Neural cell (in vitro differentiated cells): Measurements from ENCODE around the gene GPRC5B. TPM values are rescaled to one million over a fixed set of nuclear protein-coding genes. Genes with fewer than 3 reads are reported as not detected.

Experiments used
- H2AFZ ChIP-seq: fragments of 200-600, 300-800 bp; sonication (generic), shearing (Covaris generic); 2 replicates; pipeline ENCODE4 v1.6.0; 2014; ENCODE audit warnings: low read depth, mild to moderate bottlenecking, antibody characterized with exemption, low read length, moderate library complexity
- H3F3A ChIP-seq: fragments of 200-600 bp; shearing (Covaris generic); 2 replicates; pipeline ENCODE4 v1.6.1; 2016; ENCODE audit warnings: mild to moderate bottlenecking, moderate library complexity, mixed read lengths, antibody characterized with exemption, low read length; ENCODE audit not compliant: insufficient read depth, poor library complexity, severe bottlenecking
- H3K27ac ChIP-seq: fragments of 200-600, 300-800 bp; sonication (generic), shearing (Covaris generic); 2 replicates; pipeline ENCODE4 v1.5.1; 2014; ENCODE audit warnings: mild to moderate bottlenecking, low read length, moderate library complexity
- H3K27me3 ChIP-seq: fragments of 300-800, 200-600 bp; sonication (generic), shearing (Covaris generic); 2 replicates; pipeline ENCODE4 v1.6.0; 2014; ENCODE audit warnings: mild to moderate bottlenecking, low read depth, low read length, moderate library complexity; ENCODE audit not compliant: insufficient read depth
- H3K36me3 ChIP-seq: fragments of 300-800, 200-600 bp; sonication (generic), shearing (Covaris generic); 2 replicates; pipeline ENCODE4 v1.5.1; 2014; ENCODE audit warnings: mild to moderate bottlenecking, antibody characterized with exemption, low read length, moderate library complexity; ENCODE audit not compliant: insufficient read depth
- H3K4me2 ChIP-seq: fragments of 300-800, 200-600 bp; sonication (generic), shearing (Covaris generic); 2 replicates; pipeline ENCODE4 v1.6.0; 2014; ENCODE audit warnings: mild to moderate bottlenecking, low read length
- H3K4me3 ChIP-seq: fragments of 300-800, 200-600 bp; sonication (generic), shearing (Covaris generic); 2 replicates; pipeline ENCODE4 v1.5.1; 2014; ENCODE audit warnings: mild to moderate bottlenecking, low read length, moderate library complexity
- H3K79me2 ChIP-seq: fragments of 200-600 bp; shearing (Covaris generic); replicated peaks from 2 replicates; pipeline ENCODE4 v1.6.0; 2014; ENCODE audit warnings: mild to moderate bottlenecking, low read length, moderate library complexity; ENCODE audit not compliant: insufficient read depth
- H3K9ac ChIP-seq: fragments of 300-800, 200-600 bp; sonication (generic), shearing (Covaris generic); 2 replicates; pipeline ENCODE4 v1.6.1; 2016; ENCODE audit warnings: mild to moderate bottlenecking, low read length, mixed read lengths
- H3K9me2 ChIP-seq: fragments of 200-600 bp; shearing (Covaris generic); 2 replicates; pipeline ENCODE4 v1.6.1; 2016; ENCODE audit warnings: mild to moderate bottlenecking, low read length, mixed read lengths; ENCODE audit not compliant: insufficient read depth
- H3K9me3 ChIP-seq: fragments of 200-600, 300-800 bp; sonication (generic), shearing (Covaris generic); 2 replicates; pipeline ENCODE4 v1.6.1; 2016; ENCODE audit warnings: mild to moderate bottlenecking, mixed run types, low read length, moderate library complexity, mixed read lengths
- H4K20me1 ChIP-seq: fragments of 200-600 bp; shearing (Covaris generic); 2 replicates; pipeline ENCODE4 v1.6.1; 2016; ENCODE audit warnings: mild to moderate bottlenecking, mixed run types; ENCODE audit not compliant: insufficient read depth
- EP300 ChIP-seq: fragments of 450-650 bp; conservative IDR thresholded peaks from 2 replicates; pipeline ENCODE4 v1.6.1; 2014; ENCODE audit warnings: antibody characterized with exemption, mild to moderate bottlenecking, moderate library complexity; ENCODE audit not compliant: poor library complexity, severe bottlenecking
- EZH2 ChIP-seq: fragments of 200-600, 300-800 bp; shearing (Covaris generic), sonication (generic); IDR thresholded peaks from 2 replicates; pipeline ENCODE4 v1.6.1; 2014; ENCODE audit warnings: antibody characterized with exemption, low read length, borderline replicate concordance, mild to moderate bottlenecking; ENCODE audit not compliant: insufficient read depth, poor library complexity, severe bottlenecking
- MXI1 ChIP-seq: fragments of 450-650 bp; conservative IDR thresholded peaks from 2 replicates; pipeline ENCODE4 v1.6.1; 2014; ENCODE audit warnings: antibody characterized with exemption, mild to moderate bottlenecking; ENCODE audit not compliant: poor library complexity, severe bottlenecking
- POLR2AphosphoS5 ChIP-seq: IDR thresholded peaks from 2 replicates; pipeline ENCODE4 v1.6.1; 2012
- RAD21 ChIP-seq: fragments of 450-650 bp; conservative IDR thresholded peaks from 2 replicates; pipeline ENCODE4 v1.6.1; 2014; ENCODE audit warnings: antibody characterized with exemption, mild to moderate bottlenecking, moderate library complexity
- SMC3 ChIP-seq: fragments of 450-650 bp; conservative IDR thresholded peaks from 2 replicates; pipeline ENCODE4 v1.6.1; 2014; ENCODE audit warnings: antibody characterized with exemption, mild to moderate bottlenecking, moderate library complexity; ENCODE audit not compliant: poor library complexity
- TAF1 ChIP-seq: IDR thresholded peaks from 2 replicates; pipeline ENCODE4 v1.6.1; 2012; ENCODE audit warnings: low read depth
- polyA plus RNA-seq: library from polyadenylated mRNA; depleted of rRNA; stranded (reverse); fragments of >200 nt; gene quantifications from 2 replicates; pipeline ENCODE4 v1.2.3, GENCODE V29; 2014
- TF ChIP-seq, protein P1 (sequence below): fragments of 450-650 bp; IDR thresholded peaks from 2 replicates; pipeline ENCODE4 v1.5.1; 2014; ENCODE audit warnings: antibody characterized with exemption, mild to moderate bottlenecking, moderate library complexity; ENCODE audit not compliant: poor library complexity, severe bottlenecking
- TF ChIP-seq, protein P2 (sequence below): IDR thresholded peaks from 2 replicates; pipeline ENCODE4 v1.6.1; 2012; ENCODE audit warnings: borderline replicate concordance

The GPRC5B gene
- polyA plus RNA-seq, 1 donor from 2014 or later, result 25.4 TPM

DNA sequence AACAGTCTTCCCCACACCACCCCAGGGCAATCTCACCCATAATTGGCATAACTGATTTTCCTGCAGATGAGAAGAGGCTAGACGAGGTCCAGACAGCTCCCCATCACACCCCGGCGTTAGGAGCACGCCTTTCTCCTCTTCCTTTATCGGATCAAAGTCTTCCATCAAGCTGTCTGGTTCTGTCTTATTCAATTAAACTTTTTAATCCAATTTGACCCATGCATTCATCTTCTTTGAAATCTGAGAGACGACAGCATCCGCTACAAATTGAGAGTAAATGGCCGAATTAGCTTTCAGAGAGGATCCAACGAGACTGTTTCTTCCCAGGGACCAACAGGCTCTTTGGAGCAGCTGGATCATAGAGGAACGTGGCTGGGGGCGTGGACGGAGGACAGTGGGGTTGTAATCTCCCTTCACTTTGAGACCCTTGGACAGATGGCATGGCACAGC lies 44.4 kb upstream of the GPRC5B start:
- Histone ChIP-seq H3K27me3 (no peaks in the 10 kb centered on the region), H3F3A (no peaks in the 10 kb centered on the region), H3K36me3 (no peaks in the 10 kb centered on the region), H3K9me2 (no peaks in the 10 kb centered on the region), H4K20me1 (no peaks in the 10 kb centered on the region), H3K9ac (no peak overlapping the region), H3K79me2 (no peaks in the 10 kb centered on the region), H3K27ac (no peak overlapping the region), H3K4me2 (no peak overlapping the region), H3K9me3 (no peaks in the 10 kb centered on the region), H2AFZ (no peak overlapping the region), H3K4me3 (no peak overlapping the region)
- TF ChIP-seq, protein P1, sequence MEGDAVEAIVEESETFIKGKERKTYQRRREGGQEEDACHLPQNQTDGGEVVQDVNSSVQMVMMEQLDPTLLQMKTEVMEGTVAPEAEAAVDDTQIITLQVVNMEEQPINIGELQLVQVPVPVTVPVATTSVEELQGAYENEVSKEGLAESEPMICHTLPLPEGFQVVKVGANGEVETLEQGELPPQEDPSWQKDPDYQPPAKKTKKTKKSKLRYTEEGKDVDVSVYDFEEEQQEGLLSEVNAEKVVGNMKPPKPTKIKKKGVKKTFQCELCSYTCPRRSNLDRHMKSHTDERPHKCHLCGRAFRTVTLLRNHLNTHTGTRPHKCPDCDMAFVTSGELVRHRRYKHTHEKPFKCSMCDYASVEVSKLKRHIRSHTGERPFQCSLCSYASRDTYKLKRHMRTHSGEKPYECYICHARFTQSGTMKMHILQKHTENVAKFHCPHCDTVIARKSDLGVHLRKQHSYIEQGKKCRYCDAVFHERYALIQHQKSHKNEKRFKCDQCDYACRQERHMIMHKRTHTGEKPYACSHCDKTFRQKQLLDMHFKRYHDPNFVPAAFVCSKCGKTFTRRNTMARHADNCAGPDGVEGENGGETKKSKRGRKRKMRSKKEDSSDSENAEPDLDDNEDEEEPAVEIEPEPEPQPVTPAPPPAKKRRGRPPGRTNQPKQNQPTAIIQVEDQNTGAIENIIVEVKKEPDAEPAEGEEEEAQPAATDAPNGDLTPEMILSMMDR, result no peak
- TF ChIP-seq MXI1 (no peak), SMC3 (no peak), TAF1 (no peak), EZH2 (no peak), EP300 (no peak), POLR2AphosphoS5 (no peak), RAD21 (no peak)
- TF ChIP-seq, protein P2, sequence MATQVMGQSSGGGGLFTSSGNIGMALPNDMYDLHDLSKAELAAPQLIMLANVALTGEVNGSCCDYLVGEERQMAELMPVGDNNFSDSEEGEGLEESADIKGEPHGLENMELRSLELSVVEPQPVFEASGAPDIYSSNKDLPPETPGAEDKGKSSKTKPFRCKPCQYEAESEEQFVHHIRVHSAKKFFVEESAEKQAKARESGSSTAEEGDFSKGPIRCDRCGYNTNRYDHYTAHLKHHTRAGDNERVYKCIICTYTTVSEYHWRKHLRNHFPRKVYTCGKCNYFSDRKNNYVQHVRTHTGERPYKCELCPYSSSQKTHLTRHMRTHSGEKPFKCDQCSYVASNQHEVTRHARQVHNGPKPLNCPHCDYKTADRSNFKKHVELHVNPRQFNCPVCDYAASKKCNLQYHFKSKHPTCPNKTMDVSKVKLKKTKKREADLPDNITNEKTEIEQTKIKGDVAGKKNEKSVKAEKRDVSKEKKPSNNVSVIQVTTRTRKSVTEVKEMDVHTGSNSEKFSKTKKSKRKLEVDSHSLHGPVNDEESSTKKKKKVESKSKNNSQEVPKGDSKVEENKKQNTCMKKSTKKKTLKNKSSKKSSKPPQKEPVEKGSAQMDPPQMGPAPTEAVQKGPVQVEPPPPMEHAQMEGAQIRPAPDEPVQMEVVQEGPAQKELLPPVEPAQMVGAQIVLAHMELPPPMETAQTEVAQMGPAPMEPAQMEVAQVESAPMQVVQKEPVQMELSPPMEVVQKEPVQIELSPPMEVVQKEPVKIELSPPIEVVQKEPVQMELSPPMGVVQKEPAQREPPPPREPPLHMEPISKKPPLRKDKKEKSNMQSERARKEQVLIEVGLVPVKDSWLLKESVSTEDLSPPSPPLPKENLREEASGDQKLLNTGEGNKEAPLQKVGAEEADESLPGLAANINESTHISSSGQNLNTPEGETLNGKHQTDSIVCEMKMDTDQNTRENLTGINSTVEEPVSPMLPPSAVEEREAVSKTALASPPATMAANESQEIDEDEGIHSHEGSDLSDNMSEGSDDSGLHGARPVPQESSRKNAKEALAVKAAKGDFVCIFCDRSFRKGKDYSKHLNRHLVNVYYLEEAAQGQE, result no peak

DNA sequence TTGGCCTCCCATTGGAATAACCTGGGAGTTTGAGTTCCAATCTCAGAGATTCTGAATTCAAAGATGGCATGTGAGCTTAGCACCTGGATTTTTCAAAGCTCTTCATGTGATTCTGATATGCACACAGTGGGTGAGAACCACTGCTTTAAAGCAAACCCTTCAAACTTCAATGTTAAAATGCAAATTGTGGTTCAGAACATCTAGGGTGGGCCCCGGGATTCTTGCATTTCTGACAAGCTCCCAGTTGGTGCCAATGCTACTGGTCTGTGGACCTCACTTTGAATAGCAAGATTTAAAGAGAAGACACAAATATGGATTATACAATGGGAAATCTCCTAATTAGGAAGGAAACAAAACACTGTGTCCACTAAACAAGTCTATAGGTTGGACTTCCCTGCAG lies 43.8 kb upstream of the GPRC5B start:
- TF ChIP-seq, protein P1, result no peak
- TF ChIP-seq EP300, result no peak
- TF ChIP-seq EZH2, result no peak
- TF ChIP-seq, protein P2, result no peak
- TF ChIP-seq SMC3, result no peak
- TF ChIP-seq RAD21, result no peak
- no peak for TF ChIP-seq MXI1
- no peak for TF ChIP-seq TAF1
- no peak for TF ChIP-seq POLR2AphosphoS5
- H3K79me2 ChIP-seq, result no peaks in the 10 kb centered on the region
- H3K9ac ChIP-seq, result no peak overlapping the region
- H2AFZ ChIP-seq, result no peak overlapping the region
- no peaks in the 10 kb centered on the region for H3K9me3 ChIP-seq
- H3K4me3 ChIP-seq, result no peak overlapping the region
- no peaks in the 10 kb centered on the region for H3K36me3 ChIP-seq
- no peaks in the 10 kb centered on the region for H4K20me1 ChIP-seq
- no peak overlapping the region for H3K27ac ChIP-seq
- no peak overlapping the region for H3K4me2 ChIP-seq
- no peaks in the 10 kb centered on the region for H3F3A ChIP-seq
- H3K9me2 ChIP-seq, result no peaks in the 10 kb centered on the region
- no peaks in the 10 kb centered on the region for H3K27me3 ChIP-seq
